ENCODE data around the gene CADM2. TPM values are rescaled to one million over a fixed set of nuclear protein-coding genes. Genes with fewer than 3 reads are reported as not detected.

The CADM2 gene
- total RNA-seq, 1 donor from 2014 or later: 2.1 TPM

DNA sequence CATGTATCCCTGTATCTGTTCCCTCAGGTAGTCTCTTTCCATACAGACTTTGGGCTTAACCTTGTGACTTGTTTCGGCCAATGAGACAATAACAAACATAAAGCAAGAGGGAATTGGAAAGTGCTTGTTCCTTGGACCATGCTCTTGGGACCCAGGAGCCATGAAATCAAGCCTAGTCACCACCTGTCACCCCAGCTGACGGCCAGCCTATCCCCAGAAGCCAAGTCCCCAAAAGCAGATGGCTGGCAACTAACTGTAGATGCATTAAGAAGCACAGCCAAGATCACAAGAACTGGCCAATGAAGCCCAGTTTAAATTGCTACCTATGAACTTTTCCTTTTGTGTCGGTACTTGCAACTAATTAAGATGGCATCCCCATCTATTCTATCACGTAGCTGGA, 822.0 kb downstream of the CADM2 start:
- no peak for DNase-seq (ENCODE audit: low read depth)

DNA sequence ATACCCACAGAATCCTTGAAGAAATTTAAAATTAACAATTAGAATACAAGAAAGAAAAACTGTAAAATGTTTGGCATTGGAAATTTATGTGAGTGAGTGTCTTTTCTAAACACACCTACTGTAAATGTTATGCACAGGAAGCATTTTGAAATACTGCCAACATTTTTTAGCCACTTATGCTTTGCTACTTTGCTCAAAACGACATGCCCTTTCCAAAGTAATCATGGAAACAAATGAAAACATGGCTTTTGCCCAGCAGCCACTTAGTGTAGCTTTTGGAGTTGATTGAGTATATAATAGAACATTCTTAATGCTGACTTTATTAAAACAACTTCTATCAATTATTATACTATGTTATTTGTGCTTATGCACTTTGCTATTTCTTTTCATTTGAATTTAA, 823.0 kb downstream of the CADM2 start:
- DNase-seq (ENCODE audit: low read depth): no peak

DNA sequence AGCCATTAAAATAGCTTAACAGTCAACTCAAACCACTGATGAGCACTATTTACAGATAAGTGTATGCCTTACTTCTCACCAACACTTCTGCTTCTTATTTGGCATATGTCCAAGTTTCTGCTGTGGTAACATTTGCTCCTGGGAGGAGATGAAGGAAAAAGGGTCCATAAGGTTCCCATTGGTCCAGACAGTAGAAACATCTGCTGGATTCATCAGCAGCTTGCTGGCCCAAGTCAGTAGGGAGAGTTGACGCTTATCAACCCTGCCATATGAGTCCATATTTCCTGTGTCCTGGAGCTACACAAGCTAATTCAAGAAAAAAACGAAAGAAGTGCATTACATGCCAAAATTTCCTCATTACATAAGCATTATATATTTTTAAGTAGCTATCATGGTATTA, 824.5 kb downstream of the CADM2 start:
- DNase-seq (ENCODE audit: low read depth): no peak

DNA sequence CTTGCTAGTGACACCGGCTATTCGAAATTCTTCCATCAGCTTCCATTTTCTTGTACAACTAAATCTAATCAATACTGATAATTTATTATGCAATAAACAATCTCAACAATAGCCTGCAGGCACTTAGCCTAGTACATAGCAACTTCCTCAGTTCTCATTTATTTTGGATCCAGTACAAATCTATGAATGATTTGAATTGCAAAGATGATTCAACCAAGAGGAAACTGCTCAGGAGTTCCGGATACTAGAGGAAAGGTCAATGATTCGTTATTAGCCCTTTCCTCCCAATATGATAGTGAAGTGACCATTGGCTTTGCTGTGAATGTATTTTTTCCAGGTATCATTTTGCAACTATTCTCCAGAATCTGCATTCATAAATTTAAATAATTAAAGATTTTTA, 827.0 kb downstream of the CADM2 start:
- no peak for DNase-seq (ENCODE audit: low read depth)

DNA sequence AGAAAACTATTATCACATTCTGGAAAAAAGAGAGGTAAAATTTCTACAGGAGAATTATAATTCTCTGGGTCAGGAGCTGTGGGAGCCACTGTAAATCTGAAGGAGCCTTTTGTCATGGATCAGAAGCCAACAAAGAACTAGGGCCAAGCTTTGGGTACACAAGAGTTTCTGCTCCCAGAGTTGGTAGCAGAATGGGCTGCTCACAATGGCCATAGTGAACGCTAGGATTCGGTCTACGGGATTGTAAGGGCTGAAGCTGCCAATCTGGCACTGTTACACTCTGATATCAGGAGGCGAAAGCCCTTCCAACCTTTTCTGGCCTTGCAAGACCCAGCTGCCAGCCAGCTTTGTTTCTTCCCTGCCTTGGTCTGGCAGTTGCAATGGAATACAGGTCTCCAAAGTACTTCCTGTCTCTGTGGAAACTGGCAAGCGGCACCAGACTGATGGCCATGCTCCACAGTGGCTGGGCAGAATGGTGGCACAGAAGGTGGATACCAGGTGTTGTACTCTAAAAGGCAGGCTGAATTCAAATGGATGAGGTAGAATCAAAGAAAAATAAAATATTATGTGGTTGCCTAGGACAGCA, 831.7 kb downstream of the CADM2 start:
- no peak for DNase-seq (ENCODE audit: low read depth)

DNA sequence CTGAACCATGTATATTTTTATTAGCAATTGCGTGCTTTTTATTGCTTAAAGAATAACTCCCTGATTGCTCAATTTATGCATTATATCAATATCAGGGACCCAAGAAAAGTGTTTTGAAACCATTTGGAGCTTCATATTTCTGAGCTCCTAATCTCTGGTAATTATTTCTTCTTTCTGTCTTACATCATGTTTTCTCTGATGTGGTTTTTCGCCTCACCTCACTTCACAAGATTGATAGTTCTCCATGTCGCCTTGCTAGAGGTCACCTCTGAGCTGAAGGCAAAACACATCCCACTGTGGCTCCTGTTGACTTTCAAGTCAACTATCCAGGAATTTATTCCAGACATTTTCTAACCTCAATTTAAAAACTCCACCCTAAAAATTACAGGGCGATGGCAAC, 837.4 kb downstream of the CADM2 start:
- no peak for DNase-seq (ENCODE audit: low read depth)

DNA sequence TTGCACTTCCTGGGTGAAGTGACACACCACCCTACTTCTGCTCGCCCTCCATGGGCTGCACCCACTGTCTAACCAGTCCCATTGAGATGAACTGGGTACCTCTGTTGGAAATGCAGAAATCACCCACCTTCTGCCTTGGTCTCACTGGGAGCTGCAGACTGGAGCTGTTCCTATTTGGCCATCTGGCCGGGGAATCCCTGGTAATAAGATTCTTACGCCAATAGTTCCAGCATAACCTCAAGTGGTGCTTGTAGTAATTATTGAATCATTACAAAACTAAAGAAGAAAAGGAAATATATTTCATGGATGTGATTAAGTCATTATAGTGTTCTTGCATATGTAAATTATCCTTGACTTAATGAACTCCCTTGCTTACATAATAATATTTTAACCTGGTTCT, 841.9 kb downstream of the CADM2 start:
- DNase-seq (ENCODE audit: low read depth): no peak

DNA sequence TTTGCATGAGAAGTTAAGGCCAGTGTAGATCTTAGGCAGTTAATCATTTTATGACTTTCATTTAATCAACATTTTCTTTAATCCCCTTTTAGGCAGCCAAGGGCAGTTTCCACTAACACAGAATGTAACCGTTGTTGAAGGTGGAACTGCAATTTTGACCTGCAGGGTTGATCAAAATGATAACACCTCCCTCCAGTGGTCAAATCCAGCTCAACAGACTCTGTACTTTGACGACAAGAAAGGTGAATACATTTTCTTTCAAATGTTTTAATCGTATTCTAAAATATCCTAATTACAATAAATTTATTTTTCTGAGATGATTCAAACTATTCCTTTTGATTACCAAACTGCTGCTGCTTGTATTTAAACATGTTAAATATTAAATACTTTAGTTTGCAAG, 843.2 kb downstream of the CADM2 start:
- DNase-seq (ENCODE audit: low read depth): no peak

DNA sequence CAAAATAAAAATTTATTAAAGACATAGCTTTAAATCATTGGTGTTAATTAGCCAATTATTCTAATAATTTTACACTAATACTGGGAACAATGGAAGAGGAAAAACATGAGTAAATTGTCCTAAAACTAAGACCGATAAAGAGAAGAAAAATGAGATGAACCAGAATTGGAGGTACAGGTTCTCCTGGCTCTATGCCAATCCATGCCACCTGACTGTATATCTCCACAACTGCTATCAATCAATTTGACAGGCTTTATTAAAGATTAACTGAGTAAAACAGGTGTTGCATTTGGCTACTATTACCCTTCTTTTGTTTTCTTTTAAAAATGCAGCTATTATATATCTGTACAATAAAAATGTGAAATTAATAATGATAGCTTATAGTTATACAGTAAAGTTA, 850.0 kb downstream of the CADM2 start:
- no peak for DNase-seq (ENCODE audit: low read depth)

DNA sequence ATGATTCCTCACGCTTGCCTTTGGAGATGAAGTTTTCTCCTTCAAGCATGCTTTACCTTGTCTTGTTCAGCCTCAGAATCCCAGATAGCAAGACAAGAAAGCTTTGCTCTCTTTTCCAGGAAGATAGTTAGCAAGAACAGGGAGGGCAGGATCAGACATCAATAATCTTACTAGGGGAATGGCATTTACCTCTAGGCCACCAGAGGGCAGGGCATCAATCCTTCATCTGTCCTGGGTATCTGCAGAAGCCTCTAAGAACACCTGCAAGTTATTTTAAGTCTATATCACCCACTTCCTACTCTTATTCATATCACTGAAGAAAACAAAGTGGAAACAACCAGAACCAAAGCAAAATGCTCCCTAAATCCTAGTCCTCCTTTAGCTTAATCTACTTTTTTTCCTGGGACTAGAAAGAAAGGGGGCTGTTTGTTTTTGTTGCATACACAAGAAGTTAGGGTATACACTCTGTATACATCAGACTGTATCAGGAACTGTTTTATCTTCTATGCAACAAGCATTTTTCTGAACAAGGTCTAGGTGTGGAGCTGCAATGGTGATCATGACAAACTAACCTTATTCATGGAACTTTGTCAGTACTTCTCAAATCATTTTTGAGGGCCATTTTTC, 862.5 kb downstream of the CADM2 start:
- no peak for DNase-seq (ENCODE audit: low read depth)

DNA sequence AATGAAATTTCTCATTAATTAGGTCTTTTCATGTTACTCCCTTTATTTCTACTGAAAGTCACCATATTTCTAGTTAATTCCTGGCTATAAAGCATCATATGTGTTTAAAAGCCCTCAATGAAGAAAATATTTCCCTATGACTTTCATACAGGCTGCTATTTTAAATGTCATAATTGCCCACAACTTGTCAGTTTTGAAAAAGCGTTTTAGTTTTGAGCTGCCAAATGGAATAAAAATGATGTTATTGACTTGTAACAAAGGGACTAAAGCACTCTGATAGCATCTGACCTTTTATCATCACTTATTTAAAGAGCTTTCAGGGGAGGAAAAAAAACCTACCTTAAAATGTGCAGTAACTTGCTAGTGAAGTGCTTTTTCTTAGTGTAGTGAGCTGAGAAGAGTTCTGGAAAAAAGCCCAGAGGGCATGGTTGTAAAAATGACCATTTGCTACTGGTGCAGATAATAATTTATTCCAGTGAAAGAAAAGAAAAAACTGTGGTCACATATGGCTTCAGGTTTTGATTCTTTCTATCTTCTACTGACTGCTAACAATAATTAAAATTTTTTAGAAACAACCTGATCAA, 877.2 kb downstream of the CADM2 start:
- no peak for DNase-seq (ENCODE audit: low read depth)

DNA sequence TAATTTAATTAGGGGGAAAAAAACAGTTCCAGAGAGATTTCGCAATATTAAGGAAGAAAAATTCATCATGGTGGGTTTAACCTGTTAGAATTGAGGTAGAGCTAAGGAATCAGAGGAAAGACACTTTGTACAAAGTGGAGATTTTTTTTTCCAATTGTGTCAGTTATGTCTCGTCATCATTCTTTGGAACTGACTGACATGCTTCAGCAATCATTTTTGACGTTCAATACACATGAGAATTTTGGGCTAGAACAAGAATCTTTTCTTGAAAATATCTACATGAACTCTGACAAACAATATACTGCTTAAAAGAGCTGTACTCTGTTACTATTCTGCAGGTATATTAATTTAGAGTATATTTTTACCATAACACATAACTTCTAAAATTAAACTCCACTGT, 878.6 kb downstream of the CADM2 start:
- DNase-seq (ENCODE audit: low read depth): no peak

DNA sequence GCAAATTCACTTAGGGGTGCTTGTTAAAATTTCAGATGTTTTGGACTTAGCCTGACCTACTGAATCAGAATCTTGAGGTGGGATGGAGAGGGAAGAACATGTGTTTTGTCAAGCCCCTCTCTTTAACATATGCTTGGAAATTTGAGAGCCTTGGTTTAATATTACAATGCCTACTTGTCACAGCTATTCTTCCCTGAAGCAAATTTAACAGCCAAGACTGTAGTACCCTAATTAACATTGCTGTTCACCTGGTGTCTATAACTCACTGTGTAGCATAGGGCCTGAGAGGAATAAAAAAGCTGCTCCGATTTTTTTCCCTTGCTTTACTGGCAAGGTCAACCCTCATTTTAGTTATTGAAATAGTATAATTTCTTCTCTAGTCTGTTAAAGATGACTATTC, 880.1 kb downstream of the CADM2 start:
- DNase-seq (ENCODE audit: low read depth): no peak

DNA sequence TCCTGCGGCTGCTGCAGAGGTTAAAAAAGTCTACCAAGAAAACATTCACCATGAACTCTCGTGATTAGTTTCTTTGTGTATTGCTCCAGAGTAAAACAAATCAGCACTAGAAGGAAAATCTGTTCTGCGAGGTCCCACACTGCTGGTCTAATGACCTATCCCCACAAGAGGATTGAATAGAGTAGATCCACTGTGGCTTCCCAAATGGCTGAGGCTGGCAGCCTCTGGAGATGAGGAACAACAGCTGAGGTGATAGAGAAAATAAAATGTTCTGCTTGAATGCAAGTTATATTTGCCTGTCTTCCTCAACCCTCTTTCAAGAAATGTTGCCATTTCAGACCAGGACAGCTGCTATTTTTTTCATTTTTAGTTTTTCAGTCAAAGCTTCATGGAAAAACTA, 883.3 kb downstream of the CADM2 start:
- no peak for DNase-seq (ENCODE audit: low read depth)

DNA sequence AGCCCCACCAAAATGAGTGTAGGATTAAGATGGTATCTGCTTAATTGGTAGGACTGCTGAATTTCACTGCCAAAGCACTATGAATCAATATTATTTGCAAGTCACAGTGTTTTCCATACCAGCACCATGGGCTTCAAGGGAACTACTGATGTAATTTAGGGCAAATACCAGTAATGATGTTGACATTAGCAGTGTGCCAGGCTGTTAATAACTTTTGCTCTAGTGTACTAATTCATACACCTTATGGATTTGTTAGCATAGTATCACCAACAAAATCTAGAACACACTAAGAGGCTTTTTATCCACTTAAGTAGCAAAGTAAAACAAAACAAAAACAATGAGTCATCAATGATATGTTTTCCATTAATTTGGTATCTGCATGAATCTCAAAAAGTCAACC, 888.2 kb downstream of the CADM2 start:
- DNase-seq (ENCODE audit: low read depth): no peak

DNA sequence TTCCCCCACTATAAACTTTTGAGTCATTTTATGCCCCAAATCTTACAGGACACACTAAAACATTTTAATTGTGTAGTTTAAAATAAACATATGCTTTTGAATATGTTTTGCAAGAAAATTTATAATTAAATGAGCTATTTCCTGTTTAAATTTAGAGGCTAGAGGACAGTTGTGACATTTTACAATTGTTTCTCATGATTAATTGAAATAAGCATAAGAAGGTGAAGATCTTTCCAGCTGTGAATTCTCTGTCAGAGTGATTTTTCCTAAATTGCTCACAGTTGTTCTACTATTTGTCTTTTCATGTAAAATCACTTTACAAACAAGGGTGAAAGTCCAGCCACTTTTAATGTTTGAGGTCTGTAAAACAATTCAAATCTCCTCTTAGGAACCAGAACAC, 892.3 kb downstream of the CADM2 start:
- DNase-seq (ENCODE audit: low read depth): no peak

DNA sequence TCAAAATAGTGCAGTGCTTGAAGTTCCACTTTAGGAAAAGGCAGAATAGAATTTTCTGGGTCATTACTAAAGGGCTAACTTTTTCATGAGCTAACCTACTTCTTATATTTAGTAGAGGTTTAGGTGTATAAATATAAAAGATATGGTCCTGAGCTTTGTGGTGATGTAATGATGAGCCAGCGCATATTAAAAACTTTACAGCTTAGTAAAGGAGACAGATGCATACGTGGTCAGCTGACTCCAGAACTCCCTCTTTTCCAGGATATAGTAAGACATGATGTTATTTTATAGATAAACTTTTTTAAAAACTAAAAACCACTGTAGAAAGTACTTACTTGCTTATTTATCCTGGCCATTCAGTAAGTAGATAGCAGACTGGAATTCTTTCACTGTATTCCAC, 895.0 kb downstream of the CADM2 start:
- no peak for DNase-seq (ENCODE audit: low read depth)

DNA sequence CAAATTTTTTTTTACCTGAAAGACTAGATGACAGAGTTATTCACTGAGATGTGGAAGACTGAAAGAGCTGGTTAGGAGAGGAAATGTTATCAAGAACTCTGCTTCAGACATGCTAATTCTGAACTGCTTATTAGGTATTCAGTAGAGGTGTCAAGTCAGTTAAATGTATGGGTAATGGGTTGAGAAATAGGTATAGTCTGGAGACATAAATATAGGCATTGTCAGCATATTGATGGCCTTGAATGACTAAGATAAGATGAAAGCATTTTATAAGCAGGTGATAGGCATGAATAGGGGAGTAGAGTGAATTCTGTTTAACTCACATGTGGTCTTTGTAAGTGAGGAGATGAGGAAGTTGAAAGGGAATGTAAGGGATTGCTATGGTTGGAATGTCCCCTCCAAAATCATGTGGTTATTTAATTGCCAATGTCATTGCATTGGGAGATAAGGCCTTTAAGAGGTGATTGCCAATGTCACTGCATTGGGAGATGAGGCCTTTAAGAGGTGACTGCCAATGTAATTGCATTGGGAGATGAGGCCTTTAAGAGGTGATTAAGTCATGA, 904.2 kb downstream of the CADM2 start:
- no peak for DNase-seq (ENCODE audit: low read depth)

DNA sequence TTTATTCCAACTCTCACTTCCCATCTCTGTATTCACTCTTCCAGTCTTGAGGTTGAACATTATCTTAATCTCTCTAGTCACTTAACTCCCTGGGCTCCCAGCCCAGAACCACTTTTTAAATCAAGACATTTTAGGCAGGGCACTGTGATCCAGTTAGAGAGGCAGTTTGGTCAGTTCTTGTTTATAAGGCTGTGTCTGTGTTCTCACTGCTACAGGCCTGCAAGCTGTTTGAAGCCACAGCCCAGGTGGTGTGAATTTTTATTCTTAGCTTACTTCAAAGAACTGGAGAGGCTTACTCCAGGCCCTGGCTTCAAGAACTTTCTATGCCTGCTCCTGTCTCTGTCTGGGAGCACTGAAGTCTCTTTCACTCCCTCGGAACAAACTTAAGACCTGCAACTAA, 906.1 kb downstream of the CADM2 start:
- DNase-seq (ENCODE audit: low read depth): no peak

DNA sequence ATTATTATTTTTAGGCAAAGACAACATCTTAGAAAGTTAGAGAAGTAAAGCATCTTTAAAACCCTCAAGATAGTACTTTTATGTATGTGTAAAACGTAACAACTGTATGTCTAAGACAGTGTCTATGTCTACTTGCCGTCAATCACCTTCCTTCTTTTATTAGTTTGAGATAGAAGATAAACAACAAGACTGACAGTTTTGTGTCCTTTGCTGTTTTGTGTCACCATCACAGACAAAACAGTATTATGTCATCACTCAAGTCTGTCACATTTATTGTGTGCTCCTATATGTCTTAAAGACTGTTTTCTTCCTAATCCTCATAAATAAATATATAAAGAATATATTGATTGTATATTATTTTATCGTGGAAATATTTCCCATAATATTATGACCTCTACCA, 908.3 kb downstream of the CADM2 start:
- DNase-seq (ENCODE audit: low read depth): no peak

DNA sequence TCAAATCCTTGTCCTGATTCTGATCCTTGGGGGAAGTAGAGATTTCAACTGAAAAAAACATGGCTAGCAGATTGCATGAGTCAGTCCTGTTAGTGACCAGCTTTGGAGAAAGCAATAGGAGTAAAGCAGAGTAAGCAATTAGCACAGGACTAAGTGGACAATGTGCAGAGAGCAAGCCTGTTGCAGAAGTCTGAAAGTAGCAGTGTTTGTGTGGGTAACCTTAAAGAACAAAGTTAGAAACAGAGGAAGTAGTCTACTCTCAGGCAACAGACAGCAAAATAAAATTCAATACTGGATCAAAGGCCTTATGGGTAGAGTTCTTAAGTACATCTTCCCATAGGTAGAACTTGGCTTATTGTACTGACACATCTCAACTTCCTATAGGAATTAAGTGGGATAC, 916.8 kb downstream of the CADM2 start:
- no peak for DNase-seq (ENCODE audit: low read depth)

DNA sequence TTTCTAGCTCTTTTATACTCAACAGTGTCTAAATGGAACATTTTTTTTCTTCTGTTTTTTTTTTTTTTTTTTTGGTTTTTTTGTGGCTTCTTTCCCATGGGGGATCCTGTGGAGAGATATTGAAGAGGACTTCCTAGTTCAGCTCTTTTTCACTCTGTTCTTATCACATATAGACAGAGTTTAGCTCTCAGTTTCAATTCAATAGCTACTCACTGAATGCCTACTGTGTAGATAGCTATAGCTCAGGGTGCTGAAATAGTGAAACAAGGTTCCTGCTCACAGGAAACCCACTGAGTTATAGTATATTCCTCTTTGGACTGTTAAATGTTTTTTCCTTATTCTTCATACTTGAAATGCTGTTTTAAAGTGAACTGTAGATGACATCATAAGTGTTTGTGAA, 918.8 kb downstream of the CADM2 start:
- DNase-seq (ENCODE audit: low read depth): no peak

DNA sequence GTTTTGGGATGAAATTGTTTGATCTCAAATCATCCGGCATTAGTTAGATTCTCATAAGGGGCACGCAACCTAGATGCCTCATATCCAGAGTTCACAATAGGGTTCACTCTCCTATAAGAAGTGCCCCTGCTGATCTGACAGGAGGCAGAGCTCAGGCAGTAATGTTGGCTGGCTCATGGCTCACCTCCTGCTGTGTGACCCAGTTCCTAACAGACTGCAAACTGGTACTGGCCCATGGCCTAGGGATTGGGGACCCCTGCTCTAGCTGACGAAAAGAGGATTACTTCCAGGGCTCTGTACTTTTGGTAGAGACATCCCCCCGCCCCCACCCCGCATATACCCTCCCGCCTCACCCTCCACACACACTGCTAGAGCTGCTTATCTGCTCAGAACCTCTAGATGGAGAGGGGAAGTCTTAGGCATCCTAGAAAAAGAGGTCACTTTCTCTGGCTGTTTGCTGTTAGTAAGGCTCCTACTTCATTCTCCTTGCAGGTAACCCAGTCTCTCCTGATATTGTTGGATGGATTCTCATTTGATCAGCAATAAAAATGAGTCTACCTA, 923.1 kb downstream of the CADM2 start:
- no peak for DNase-seq (ENCODE audit: low read depth)
